ENCODE results near the gene WDR86.

DNA sequence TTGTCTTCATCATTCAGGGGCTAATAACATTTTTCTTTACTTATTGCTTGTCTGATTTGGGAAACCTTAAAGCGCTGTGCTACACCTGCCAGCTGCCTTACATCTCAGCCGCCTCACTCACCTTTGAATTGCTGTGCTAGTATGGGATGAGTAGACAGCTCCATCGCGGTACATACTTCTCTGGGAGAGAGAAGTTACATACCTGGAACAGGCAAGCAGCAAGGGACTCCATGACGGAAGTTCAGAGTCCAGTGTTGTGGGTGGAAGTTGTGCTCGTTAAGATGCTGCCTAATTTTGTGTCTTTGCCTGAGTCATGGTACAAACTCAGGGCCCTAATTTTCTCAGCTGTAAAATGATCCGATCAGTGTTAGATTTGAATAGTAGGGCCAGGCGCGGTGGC is 66.3 kb downstream of the WDR86 start:
- no peak for TF ChIP-seq EZH2 (IDR thresholded peaks at IDR 0.05; ENCODE audit: insufficient read depth, poor library complexity, severe bottlenecking)
- no peak for TF ChIP-seq EZH2phosphoT487 (IDR thresholded peaks at IDR 0.05; ENCODE audit: insufficient read depth, low read depth)
